GM18873 (cell line): Measurements from ENCODE around the gene SMPDL3A.

Source experiments
- ATAC-seq: cut with Tn5 transposase; IDR thresholded peaks from one replicate; pipeline ENCODE4 v1.9.1; 2021; ENCODE audit warnings: mild to moderate bottlenecking, moderate library complexity, moderate number of reproducible peaks; ENCODE audit not compliant: unreplicated experiment, low FRiP score

SMPDL3A gene

GRCh38 chr6:122772724-122773415 lies 16.2 kb upstream of the SMPDL3A start:
- ATAC-seq = no peak

GRCh38 chr6:122775975-122776374 lies 13.1 kb upstream of the SMPDL3A start:
- ATAC-seq = no peak

GRCh38 chr6:122778302-122778701 lies 10.8 kb upstream of the SMPDL3A start:
- ATAC-seq = no peak

- no peak for ATAC-seq
These were observed 9.9 kb upstream of the SMPDL3A start for GRCh38 chr6:122778985-122779661.

- ATAC-seq = no peak
These were observed 9.4 kb upstream of the SMPDL3A start, which contains the start of gene FABP7 for GRCh38 chr6:122779667-122780066. TSS of gene FABP7 (plus strand) at chr6:122779716. CDS start at chr6:122779795, 79 bp downstream.

GRCh38 chr6:122780114-122780513 lies 8.9 kb upstream of the SMPDL3A start:
- ATAC-seq = no peak

GRCh38 chr6:122781716-122782115 lies 7.3 kb upstream of the SMPDL3A start:
- no peak for ATAC-seq

GRCh38 chr6:122783401-122783800 lies 5.7 kb upstream of the SMPDL3A start:
- ATAC-seq = no peak

GRCh38 chr6:122785891-122786290 lies 3.2 kb upstream of the SMPDL3A start:
- no peak for ATAC-seq

- ATAC-seq = no peak
These were observed 1.3 kb upstream of the SMPDL3A start for GRCh38 chr6:122787721-122788120.

- no peak for ATAC-seq
These were observed 850 bp upstream of the SMPDL3A start for GRCh38 chr6:122788208-122788607.

- ATAC-seq = peak; percentile 24
These were observed 336 bp upstream of the SMPDL3A start for GRCh38 chr6:122788663-122789181.

GRCh38 chr6:122790028-122790422 lies 967 bp downstream of the SMPDL3A start:
- ATAC-seq = no peak

- ATAC-seq = no peak
These were observed 1.6 kb downstream of the SMPDL3A start for GRCh38 chr6:122790423-122791309.

GRCh38 chr6:122791310-122791679 lies 2.2 kb downstream of the SMPDL3A start:
- no peak for ATAC-seq

GRCh38 chr6:122792766-122793165 lies 3.7 kb downstream of the SMPDL3A start:
- ATAC-seq = no peak

- no peak for ATAC-seq
These were observed 8.5 kb downstream of the SMPDL3A start for GRCh38 chr6:122797537-122797936.

GRCh38 chr6:122798099-122798641 lies 9.1 kb downstream of the SMPDL3A start:
- ATAC-seq = peak; percentile 94

GRCh38 chr6:122799140-122799745 lies 10.2 kb downstream of the SMPDL3A start:
- no peak for ATAC-seq
